Left kidney (tissue), 2 donors: ENCODE data around the gene RHCE. TPM values are rescaled to one million over a fixed set of nuclear protein-coding genes. Genes with fewer than 3 reads are reported as not detected.
"Not testable (repeated sequence)": the region's sequence is repeated elsewhere in the genome, so short reads cannot be mapped to it uniquely, and the experiment has no call there.

ENCODE experiments used
- DNase-seq: peaks from one replicate; pipeline ENCODE4 v3.0.0-alpha.2; 2013
- polyA plus RNA-seq: library from polyadenylated mRNA; unstranded; fragments of 120-200 nt; gene quantifications from one replicate; pipeline ENCODE4 v1.2.1, GENCODE V29; 2013; ENCODE audit not compliant: insufficient read length

The RHCE gene
- polyA plus RNA-seq, 1 donor, result 0.83 TPM

- not testable (repeated sequence) for DNase-seq
Observed at GRCh38 chr1:25397549-25397948, 23.1 kb downstream of the RHCE start.

- DNase-seq, result no peak
Observed at GRCh38 chr1:25392841-25393240, 27.8 kb downstream of the RHCE start.

- DNase-seq, result not testable (repeated sequence)
Observed at GRCh38 chr1:25389721-25390120, 30.9 kb downstream of the RHCE start.

- not testable (repeated sequence) for DNase-seq
Observed at GRCh38 chr1:25388691-25389090, 31.9 kb downstream of the RHCE start.

GRCh38 chr1:25387096-25387495 lies 33.5 kb downstream of the RHCE start:
- DNase-seq, result not testable (repeated sequence)

- DNase-seq, result not testable (repeated sequence)
Observed at GRCh38 chr1:25383875-25384274, 36.8 kb downstream of the RHCE start.

- DNase-seq, result not testable (repeated sequence)
Observed at GRCh38 chr1:25383090-25383489, 37.5 kb downstream of the RHCE start.

GRCh38 chr1:25382543-25382942 lies 38.1 kb downstream of the RHCE start:
- not testable (repeated sequence) for DNase-seq

GRCh38 chr1:25378367-25378766 lies 42.3 kb downstream of the RHCE start:
- DNase-seq, result not testable (repeated sequence)

GRCh38 chr1:25371757-25372156 lies 48.9 kb downstream of the RHCE start:
- not testable (repeated sequence) for DNase-seq

GRCh38 chr1:25369691-25370271 lies 50.8 kb downstream of the RHCE start:
- DNase-seq, result not testable (repeated sequence)

- no peak for DNase-seq
Observed at GRCh38 chr1:25369241-25369640, 51.4 kb downstream of the RHCE start.

- not testable (repeated sequence) for DNase-seq
Observed at GRCh38 chr1:25362634-25363559, 57.7 kb downstream of the RHCE start.

GRCh38 chr1:25361901-25362300 lies 58.7 kb downstream of the RHCE start:
- no peak for DNase-seq

GRCh38 chr1:25360596-25361581 lies 59.7 kb downstream of the RHCE start:
- no peak for DNase-seq

GRCh38 chr1:25356848-25357247 lies 63.8 kb downstream of the RHCE start:
- DNase-seq, result no peak

GRCh38 chr1:25356441-25356840 lies 64.2 kb downstream of the RHCE start:
- DNase-seq, result no peak

GRCh38 chr1:25355841-25356395 lies 64.7 kb downstream of the RHCE start:
- DNase-seq, result no peak

GRCh38 chr1:25349606-25350005 lies 71.0 kb downstream of the RHCE start:
- no peak for DNase-seq

GRCh38 chr1:25347556-25347955 lies 73.1 kb downstream of the RHCE start:
- DNase-seq, result no peak

GRCh38 chr1:25343872-25344271 lies 76.8 kb downstream of the RHCE start:
- DNase-seq, result no peak

- no peak for DNase-seq
Observed at GRCh38 chr1:25342846-25343245, 77.8 kb downstream of the RHCE start.
